ENCODE measurements around the gene BTBD9. TPM values are rescaled to one million over a fixed set of nuclear protein-coding genes. Genes with fewer than 3 reads are reported as not detected.
A peak's percentile ranks its signal among the peaks of the same experiment; 100 is the strongest.

Gene BTBD9
- total RNA-seq, result 10 to 100 TPM; 12.8 to 25.5 (median 19.0) TPM

- Histone ChIP-seq H3K4me3 (peak within 1 kb of the TSS; percentile 71 to 100 (median 82)), H3K36me3 (no peaks in the 10 kb centered on the region), H3K27me3 (no peaks in the 10 kb centered on the region), H3K9me3 (no peaks in the 10 kb centered on the region), H3K27ac (peak within 1 kb of the TSS; percentile 91 to 99), H3K4me1 (peaks cover 0 to 5% of the 10 kb centered on the region in 2 donors)
- intact Hi-C loops (cut with DNase I; ENCODE audit: low total_unique reads), result loop anchor here (5.0 kb wide), 1 partner anchor 1188 kb away; no protein-coding TSS in a partner anchor
- TF ChIP-seq POLR2AphosphoS5 (IDR thresholded peaks at IDR 0.05) (peak in 2 of 3 donors; percentile 37 to 57), CTCF (IDR thresholded peaks at IDR 0.05) (no peak)
- DNase-seq (ENCODE audit: low spot score in 2 of 2), result peak; percentile 67 to 72
Observed at GRCh38 chr6:38639498-38640215, at the start of gene BTBD9. BTBD9 (minus strand) TSS chr6:38639929.

- no peaks in the 10 kb centered on the region for H3K9me3 ChIP-seq
- no peak overlapping the region for H3K4me3 ChIP-seq
- DNase-seq (ENCODE audit: low spot score in 2 of 2), result no peak
- intact Hi-C loops (cut with DNase I; ENCODE audit: low total_unique reads), result no loop called here
- H3K4me1 ChIP-seq, result no peaks in the 10 kb centered on the region
- H3K27me3 ChIP-seq, result no peaks in the 10 kb centered on the region
- no peak overlapping the region for H3K27ac ChIP-seq
- TF ChIP-seq CTCF (IDR thresholded peaks at IDR 0.05), result no peak
- TF ChIP-seq POLR2A (IDR thresholded peaks at IDR 0.05), result no peak
- TF ChIP-seq POLR2AphosphoS5 (IDR thresholded peaks at IDR 0.05), result no peak
- H3K36me3 ChIP-seq, result no peaks in the 10 kb centered on the region
Observed at GRCh38 chr6:38688579-38689087, 48.9 kb upstream of the BTBD9 start.

- Histone ChIP-seq H3K9me3 (no peaks in the 10 kb centered on the region), H3K27me3 (no peaks in the 10 kb centered on the region), H3K36me3 (peaks cover under 1% of the 10 kb centered on the region), H3K4me3 (no peak overlapping the region), H3K4me1 (no peaks in the 10 kb centered on the region), H3K27ac (no peak overlapping the region)
- no peak for TF ChIP-seq POLR2AphosphoS5 (IDR thresholded peaks at IDR 0.05)
- no peak for TF ChIP-seq POLR2A (IDR thresholded peaks at IDR 0.05)
- no peak for TF ChIP-seq CTCF (IDR thresholded peaks at IDR 0.05)
- intact Hi-C loops (cut with DNase I; ENCODE audit: low total_unique reads), result no loop called here
- DNase-seq (ENCODE audit: low spot score in 2 of 2), result no peak
Observed at GRCh38 chr6:38687549-38687948, 47.8 kb upstream of the BTBD9 start.

GRCh38 chr6:38687043-38687353 is 47.3 kb upstream of the BTBD9 start:
- Histone ChIP-seq H3K27ac (no peak overlapping the region), H3K9me3 (no peaks in the 10 kb centered on the region), H3K4me3 (no peak overlapping the region), H3K4me1 (no peaks in the 10 kb centered on the region), H3K27me3 (no peaks in the 10 kb centered on the region), H3K36me3 (peaks cover 4% of the 10 kb centered on the region)
- intact Hi-C loops (cut with DNase I; ENCODE audit: low total_unique reads), result no loop called here
- DNase-seq (ENCODE audit: low spot score in 2 of 2), result no peak
- no peak for TF ChIP-seq POLR2AphosphoS5 (IDR thresholded peaks at IDR 0.05)
- TF ChIP-seq CTCF (IDR thresholded peaks at IDR 0.05), result no peak
- no peak for TF ChIP-seq POLR2A (IDR thresholded peaks at IDR 0.05)

GRCh38 chr6:38686270-38687042 is 46.7 kb upstream of the BTBD9 start:
- no peak for DNase-seq (ENCODE audit: low spot score in 2 of 2)
- TF ChIP-seq CTCF (IDR thresholded peaks at IDR 0.05) (no peak), POLR2A (IDR thresholded peaks at IDR 0.05) (no peak), POLR2AphosphoS5 (IDR thresholded peaks at IDR 0.05) (no peak)
- no peaks in the 10 kb centered on the region for H3K4me1 ChIP-seq
- H3K27me3 ChIP-seq, result no peaks in the 10 kb centered on the region
- intact Hi-C loops (cut with DNase I; ENCODE audit: low total_unique reads), result no loop called here
- H3K27ac ChIP-seq, result no peak overlapping the region
- peaks cover 4% of the 10 kb centered on the region for H3K36me3 ChIP-seq
- no peaks in the 10 kb centered on the region for H3K9me3 ChIP-seq
- no peak overlapping the region for H3K4me3 ChIP-seq
